ENCODE data around the gene GPSM3. TPM values are rescaled to one million over a fixed set of nuclear protein-coding genes. Genes with fewer than 3 reads are reported as not detected.

The GPSM3 gene
- polyA plus RNA-seq, 1 donor (not counting 4 experiments of a cell fraction or from before 2014, with no cell fraction given), result 3.6 TPM

DNA sequence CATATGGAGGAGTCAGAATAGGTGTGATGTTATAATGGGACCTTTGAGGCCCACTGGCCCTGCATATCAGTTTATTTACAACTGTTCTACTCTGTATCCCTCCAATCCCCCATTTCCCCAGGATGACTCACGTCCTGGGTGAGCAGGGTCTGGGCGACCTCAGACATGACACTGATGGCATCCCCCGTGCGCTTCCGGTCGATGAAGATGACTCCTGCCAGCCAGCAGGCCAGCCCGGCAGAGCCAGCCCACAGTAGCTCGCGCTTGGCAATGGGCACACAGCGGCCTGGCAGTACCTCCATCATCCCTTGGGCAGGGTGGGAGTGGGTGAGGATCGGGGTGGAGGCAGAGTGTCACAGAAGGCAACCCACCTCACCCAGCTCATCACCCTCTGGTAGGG is 22.1 kb downstream of the GPSM3 start:
- dilution Hi-C loops (cut with MboI; ENCODE audit: extremely low pct_ligation_motif_present, low sequenced_read_pairs), result no loop called here
- no peak for TF ChIP-seq EZH2 (IDR thresholded peaks at IDR 0.05; ENCODE audit: low read length)
- TF ChIP-seq, protein P1, sequence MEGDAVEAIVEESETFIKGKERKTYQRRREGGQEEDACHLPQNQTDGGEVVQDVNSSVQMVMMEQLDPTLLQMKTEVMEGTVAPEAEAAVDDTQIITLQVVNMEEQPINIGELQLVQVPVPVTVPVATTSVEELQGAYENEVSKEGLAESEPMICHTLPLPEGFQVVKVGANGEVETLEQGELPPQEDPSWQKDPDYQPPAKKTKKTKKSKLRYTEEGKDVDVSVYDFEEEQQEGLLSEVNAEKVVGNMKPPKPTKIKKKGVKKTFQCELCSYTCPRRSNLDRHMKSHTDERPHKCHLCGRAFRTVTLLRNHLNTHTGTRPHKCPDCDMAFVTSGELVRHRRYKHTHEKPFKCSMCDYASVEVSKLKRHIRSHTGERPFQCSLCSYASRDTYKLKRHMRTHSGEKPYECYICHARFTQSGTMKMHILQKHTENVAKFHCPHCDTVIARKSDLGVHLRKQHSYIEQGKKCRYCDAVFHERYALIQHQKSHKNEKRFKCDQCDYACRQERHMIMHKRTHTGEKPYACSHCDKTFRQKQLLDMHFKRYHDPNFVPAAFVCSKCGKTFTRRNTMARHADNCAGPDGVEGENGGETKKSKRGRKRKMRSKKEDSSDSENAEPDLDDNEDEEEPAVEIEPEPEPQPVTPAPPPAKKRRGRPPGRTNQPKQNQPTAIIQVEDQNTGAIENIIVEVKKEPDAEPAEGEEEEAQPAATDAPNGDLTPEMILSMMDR (optimal IDR thresholded peaks at IDR 0.05 in 1 of 3, IDR thresholded peaks at IDR 0.05 in 1 of 3, conservative IDR thresholded peaks at IDR 0.05 in 1 of 3; ENCODE audit: extremely low read depth in 1 of 3, insufficient read depth in 2 of 3, low read length in 3 of 3), result no peak
- no peak for FAIRE-seq

DNA sequence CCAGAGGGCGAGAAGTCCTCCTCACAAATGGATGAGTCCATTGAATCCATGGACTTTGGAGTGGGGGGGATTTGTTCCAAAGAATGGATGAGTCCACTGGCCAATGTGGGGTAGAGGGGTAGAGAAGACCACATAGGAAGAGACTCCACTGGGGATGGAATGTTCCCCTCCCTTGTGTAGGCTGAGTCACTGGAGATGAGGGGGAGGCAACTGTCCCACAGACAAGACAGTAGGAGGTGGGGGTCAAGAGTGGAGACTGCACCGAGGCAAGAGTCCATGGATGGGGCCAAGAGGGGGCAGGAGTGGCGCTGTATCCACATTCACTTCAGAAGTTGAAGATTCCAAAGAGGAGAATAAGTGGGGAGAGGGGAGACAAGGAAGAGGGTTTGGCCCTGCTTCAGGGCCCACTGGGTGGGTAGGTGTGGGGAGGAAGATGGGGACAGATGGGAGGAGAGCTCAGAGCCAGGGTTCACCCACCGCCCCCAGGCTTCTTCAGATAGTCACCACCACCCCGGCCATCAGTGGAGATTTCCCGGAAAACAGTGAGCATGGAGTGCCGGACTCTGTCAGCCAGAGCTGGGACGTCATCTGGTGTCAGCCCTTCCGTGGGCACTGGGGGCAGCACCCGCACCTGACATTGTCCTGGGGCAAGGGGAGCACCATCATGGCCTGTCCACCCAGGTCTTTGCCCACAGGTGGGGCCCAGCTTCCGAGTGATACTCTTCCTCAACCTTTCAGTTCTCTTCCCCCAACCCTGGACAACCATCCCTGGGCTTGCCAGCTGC is 23.4 kb downstream of the GPSM3 start:
- H3K36me3 ChIP-seq (ENCODE audit: control insufficient read depth in 2 of 2, extremely low read depth in 1 of 2, insufficient read depth in 2 of 2, low read length in 2 of 2), result peaks cover 19 to 23% of the 10 kb centered on the region in 2 experiments

More for the DNA sequence above, 22.1 kb downstream of the GPSM3 start:
- no peak overlapping the region for H3K27ac ChIP-seq (ENCODE audit: control insufficient read depth, insufficient read depth, low read length)
- no peak overlapping the region for H3K9ac ChIP-seq (ENCODE audit: control insufficient read depth, extremely low read depth, insufficient read depth, low read length)
- H3K4me1 ChIP-seq (ENCODE audit: control insufficient read depth, extremely low read depth, insufficient read depth, low read length), result peaks cover 28% of the 10 kb centered on the region
- H3K9me3 ChIP-seq (ENCODE audit: control insufficient read depth, low read depth, low read length), result no peaks in the 10 kb centered on the region
- no peaks in the 10 kb centered on the region for H3K9me1 ChIP-seq (ENCODE audit: control insufficient read depth, extremely low read depth, insufficient read depth, low read length)
- H3K36me3 ChIP-seq (ENCODE audit: control insufficient read depth in 2 of 2, extremely low read depth in 1 of 2, insufficient read depth in 2 of 2, low read length in 2 of 2), result peaks cover 22 to 23% of the 10 kb centered on the region in 2 experiments
- no peak for DNase-seq (ENCODE audit: low read depth, low spot score)
- no peak overlapping the region for H3K4me3 ChIP-seq (ENCODE audit: control insufficient read depth in 2 of 3, extremely low read depth in 1 of 3, insufficient read depth in 2 of 3, low read depth in 1 of 3, low read length in 3 of 3)
- H3K4me2 ChIP-seq (ENCODE audit: control insufficient read depth, extremely low read depth, insufficient read depth, low read depth, low read length), result no peak overlapping the region
- H3K79me2 ChIP-seq (ENCODE audit: control insufficient read depth, insufficient read depth, low read length), result peaks cover 17% of the 10 kb centered on the region
- H4K20me1 ChIP-seq (ENCODE audit: control insufficient read depth, extremely low read depth, insufficient read depth, low read length), result no peaks in the 10 kb centered on the region
- no peak overlapping the region for H2AFZ ChIP-seq (ENCODE audit: control insufficient read depth, low read length)
- H3K27me3 ChIP-seq (ENCODE audit: control insufficient read depth, extremely low read depth, insufficient read depth, low read length), result no peaks in the 10 kb centered on the region

More for the DNA sequence above, 23.4 kb downstream of the GPSM3 start:
- no peak overlapping the region for H2AFZ ChIP-seq (ENCODE audit: control insufficient read depth, low read length)
- no peak overlapping the region for H3K4me2 ChIP-seq (ENCODE audit: control insufficient read depth, extremely low read depth, insufficient read depth, low read depth, low read length)
- H4K20me1 ChIP-seq (ENCODE audit: control insufficient read depth, extremely low read depth, insufficient read depth, low read length), result no peaks in the 10 kb centered on the region
- H3K9ac ChIP-seq (ENCODE audit: control insufficient read depth, extremely low read depth, insufficient read depth, low read length), result no peak overlapping the region
- dilution Hi-C loops (cut with MboI; ENCODE audit: extremely low pct_ligation_motif_present, low sequenced_read_pairs), result no loop called here
- DNase-seq (ENCODE audit: low read depth, low spot score), result no peak
- H3K9me3 ChIP-seq (ENCODE audit: control insufficient read depth, low read depth, low read length), result no peaks in the 10 kb centered on the region
- no peaks in the 10 kb centered on the region for H3K9me1 ChIP-seq (ENCODE audit: control insufficient read depth, extremely low read depth, insufficient read depth, low read length)
- H3K4me3 ChIP-seq (ENCODE audit: control insufficient read depth in 2 of 3, extremely low read depth in 1 of 3, insufficient read depth in 2 of 3, low read depth in 1 of 3, low read length in 3 of 3), result no peak overlapping the region
- no peaks in the 10 kb centered on the region for H3K27me3 ChIP-seq (ENCODE audit: control insufficient read depth, extremely low read depth, insufficient read depth, low read length)
- H3K4me1 ChIP-seq (ENCODE audit: control insufficient read depth, extremely low read depth, insufficient read depth, low read length), result peaks cover 17% of the 10 kb centered on the region
- no peak overlapping the region for H3K27ac ChIP-seq (ENCODE audit: control insufficient read depth, insufficient read depth, low read length)
- no peak for FAIRE-seq
- H3K79me2 ChIP-seq (ENCODE audit: control insufficient read depth, insufficient read depth, low read length), result peaks cover 4% of the 10 kb centered on the region
- TF ChIP-seq, protein P1 (optimal IDR thresholded peaks at IDR 0.05 in 1 of 3, IDR thresholded peaks at IDR 0.05 in 1 of 3, conservative IDR thresholded peaks at IDR 0.05 in 1 of 3; ENCODE audit: extremely low read depth in 1 of 3, insufficient read depth in 2 of 3, low read length in 3 of 3), result no peak
- no peak for TF ChIP-seq EZH2 (IDR thresholded peaks at IDR 0.05; ENCODE audit: low read length)
